HS-5 (cell line): ENCODE measurements around the gene PCNX1.

Source experiments
- DNase-seq: peaks from one replicate; pipeline ENCODE4 v3.0.0-alpha.2; 2012; ENCODE audit warnings: low read depth

PCNX1 gene

DNA sequence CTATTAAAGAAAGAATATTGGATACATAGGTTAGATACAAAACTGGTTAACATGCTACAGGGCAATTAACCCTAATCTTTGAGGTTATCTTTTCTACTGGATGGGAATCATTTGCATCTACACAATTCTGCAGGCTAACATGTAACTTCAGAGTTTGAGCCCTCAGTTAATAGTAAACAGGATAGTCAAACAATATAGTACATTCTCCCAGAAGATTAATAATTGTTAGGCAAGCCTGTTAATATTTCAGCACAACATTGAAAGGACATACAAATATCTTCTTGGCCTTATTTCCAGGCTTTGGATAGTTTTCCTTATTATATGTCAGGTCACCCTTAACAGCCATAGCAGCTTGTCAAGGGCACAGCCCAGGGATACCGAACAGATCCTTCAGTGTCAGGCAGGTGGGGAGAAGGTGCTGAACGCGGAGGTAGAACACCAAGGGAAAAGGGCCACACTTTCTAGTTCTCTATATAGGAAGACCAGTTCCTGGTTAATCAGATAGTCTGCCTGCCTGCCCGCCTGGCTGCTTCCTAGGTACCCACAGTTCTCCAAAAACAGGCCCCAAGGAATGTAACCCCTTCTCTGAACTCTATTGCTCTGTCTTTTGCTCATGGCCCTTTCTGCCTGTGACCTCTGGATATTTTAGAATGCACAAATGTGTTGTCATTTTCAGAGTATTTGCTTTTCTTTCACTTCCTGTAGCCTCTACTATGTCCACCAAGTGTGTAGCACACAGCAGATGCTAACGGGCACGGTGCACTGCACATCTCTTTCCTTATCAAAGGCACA lies 256.0 kb downstream of the PCNX1 start:
- DNase-seq = no peak

- no peak for DNase-seq
Observed at GRCh38 chr14:71163842-71164629, 256.8 kb downstream of the PCNX1 start.
